Activated CD8-positive, alpha-beta memory T cell treated with anti-CD3 and anti-CD28 coated beads for 36 hours (primary cell): ENCODE measurements around the gene CYP46A1. TPM values are rescaled to one million over a fixed set of nuclear protein-coding genes. Genes with fewer than 3 reads are reported as not detected.

Experiments used
- CTCF ChIA-PET: fragments of 350-600 bp; sonication (Branson Sonifier 250); formaldehyde crosslinking; loops from one replicate; lab custom pipeline; 2021; ENCODE audit warnings: antibody characterized with exemption; lab: Charles Lee
- POLR2A ChIA-PET: fragments of 350-600 bp; sonication (Branson Sonifier 250); formaldehyde crosslinking; loops from one replicate; lab custom pipeline; 2021; ENCODE audit warnings: antibody characterized with exemption; lab: Charles Lee
- total RNA-seq, 2 experiments: library from RNA; stranded (reverse); gene quantifications; one replicate each; pipeline ENCODE4 v1.2.3, GENCODE V29; 2021

Gene CYP46A1
- total RNA-seq, 2 experiments from 2014 or later: 0.19 to 0.46 TPM

- CTCF ChIA-PET: interaction anchor here (0.6 to 1.8 kb wide), 3 partner anchors 12 to 796 kb away, joined by 3 to 5 read pairs (median 3); partner anchors contain the start of gene CYP46A1
- POLR2A ChIA-PET: no interaction called here
Observed at GRCh38 chr14:99700379-99700778, 16.3 kb downstream of the CYP46A1 start.

GRCh38 chr14:99701260-99701659, 17.2 kb downstream of the CYP46A1 start:
- ChIA-PET CTCF (interaction anchor here (1.8 kb wide), 1 partner anchor 13 kb away, joined by 5 read pairs; no protein-coding TSS in a partner anchor), POLR2A (no interaction called here)

- POLR2A ChIA-PET: no interaction called here
- CTCF ChIA-PET: no interaction called here
Observed at GRCh38 chr14:99702115-99702514, 18.0 kb downstream of the CYP46A1 start.

GRCh38 chr14:99703381-99703780, 19.3 kb downstream of the CYP46A1 start:
- ChIA-PET POLR2A (no interaction called here), CTCF (no interaction called here)

- ChIA-PET CTCF (no interaction called here), POLR2A (no interaction called here)
Observed at GRCh38 chr14:99704037-99704436, 19.9 kb downstream of the CYP46A1 start.

- ChIA-PET POLR2A (no interaction called here), CTCF (no interaction called here)
Observed at GRCh38 chr14:99706107-99706900, 22.2 kb downstream of the CYP46A1 start.

GRCh38 chr14:99707420-99707819, 23.3 kb downstream of the CYP46A1 start:
- POLR2A ChIA-PET: no interaction called here
- CTCF ChIA-PET: no interaction called here

GRCh38 chr14:99707921-99708320, 23.8 kb downstream of the CYP46A1 start:
- ChIA-PET CTCF (no interaction called here), POLR2A (no interaction called here)

GRCh38 chr14:99708449-99708848, 24.4 kb downstream of the CYP46A1 start:
- ChIA-PET POLR2A (no interaction called here), CTCF (no interaction called here)

- CTCF ChIA-PET: no interaction called here
- POLR2A ChIA-PET: no interaction called here
Observed at GRCh38 chr14:99713972-99714371, 29.9 kb downstream of the CYP46A1 start.

GRCh38 chr14:99715266-99716000, 31.3 kb downstream of the CYP46A1 start:
- POLR2A ChIA-PET: no interaction called here
- CTCF ChIA-PET: no interaction called here

- ChIA-PET CTCF (no interaction called here), POLR2A (no interaction called here)
Observed at GRCh38 chr14:99716091-99716849, 32.2 kb downstream of the CYP46A1 start.

GRCh38 chr14:99716850-99717681, 33.0 kb downstream of the CYP46A1 start:
- CTCF ChIA-PET: no interaction called here

GRCh38 chr14:99717682-99718013, 33.5 kb downstream of the CYP46A1 start:
- POLR2A ChIA-PET: no interaction called here
- CTCF ChIA-PET: interaction anchor here (1.2 kb wide), 1 partner anchor 13 kb away, joined by 4 read pairs; no protein-coding TSS in a partner anchor

More at GRCh38 chr14:99716850-99717681, 33.0 kb downstream of the CYP46A1 start:
- POLR2A ChIA-PET: no interaction called here

- ChIA-PET CTCF (interaction anchor here (1.2 kb wide), 1 partner anchor 12 kb away, joined by 4 read pairs; no protein-coding TSS in a partner anchor), POLR2A (no interaction called here)
Observed at GRCh38 chr14:99718031-99718810, 34.1 kb downstream of the CYP46A1 start.

- POLR2A ChIA-PET: no interaction called here
- CTCF ChIA-PET: interaction anchor here (1.2 kb wide), 1 partner anchor 12 kb away, joined by 4 read pairs; no protein-coding TSS in a partner anchor
Observed at GRCh38 chr14:99718811-99719192, 34.7 kb downstream of the CYP46A1 start.

GRCh38 chr14:99720941-99721791, 37.1 kb downstream of the CYP46A1 start:
- ChIA-PET POLR2A (no interaction called here), CTCF (interaction anchor here (1.5 kb wide), 1 partner anchor 9 kb away, joined by 3 read pairs; no protein-coding TSS in a partner anchor)
